GM12892 (cell line): ENCODE results near the gene GSG1L.

Experiments
- POLR2AphosphoS5 ChIP-seq: IDR thresholded peaks from 2 replicates; pipeline ENCODE4 v1.6.1; 2011; ENCODE audit warnings: low read depth, low read length, control low read depth
- TAF1 ChIP-seq: IDR thresholded peaks from 2 replicates; pipeline ENCODE4 v1.6.1; 2011; ENCODE audit warnings: low read depth, mild to moderate bottlenecking, control low read depth, low read length, borderline replicate concordance

DNA sequence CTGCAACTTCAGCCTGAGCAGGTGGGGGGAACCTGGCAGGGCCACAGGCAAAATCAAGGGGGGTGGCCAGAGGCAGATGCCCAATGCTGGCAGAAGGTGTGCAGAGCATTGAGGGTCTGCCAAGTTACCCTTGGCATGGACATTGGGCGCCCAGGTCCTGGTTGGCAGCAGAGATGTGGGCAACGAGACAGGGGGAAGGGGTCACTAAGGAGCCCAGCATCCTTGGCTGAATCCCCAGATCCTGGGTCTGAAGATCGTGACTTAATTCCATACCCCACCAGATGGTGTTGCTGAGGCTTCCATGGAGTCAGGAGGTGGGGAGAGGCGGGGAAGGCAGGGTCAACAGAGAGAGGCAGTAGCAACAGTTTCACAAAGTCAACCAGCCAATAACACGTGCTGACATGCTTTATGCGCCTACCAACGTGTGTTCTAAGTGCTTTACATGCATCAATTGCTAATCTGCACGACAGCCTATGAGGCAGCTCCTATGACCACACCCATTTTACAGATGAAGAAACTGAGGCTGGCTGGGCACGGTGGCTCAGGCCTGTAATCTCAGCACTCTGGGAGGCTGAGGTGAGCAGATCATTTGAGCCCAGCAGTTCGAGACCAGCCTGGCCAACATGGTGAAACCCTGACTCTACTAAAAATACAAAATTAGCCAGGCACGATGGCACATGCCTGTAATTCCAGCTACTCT, 83.3 kb downstream of the GSG1L start:
- TF ChIP-seq TAF1 (no peak), POLR2AphosphoS5 (no peak)
